Endothelial cell of umbilical vein (primary cell): ENCODE measurements around the gene PPP4C.

Experiments
- CTCF ChIP-seq, 2 donors: IDR thresholded peaks; 1 replicate in 1 of 2; 2 replicates in 1 of 2; pipeline ENCODE4 v1.5.1; 2011; ENCODE audit warnings: low read length in 2 of 2, mild to moderate bottlenecking in 2 of 2, moderate library complexity in 2 of 2, control low read depth in 1 of 2, inconsistent platforms in 1 of 2, low read depth in 1 of 2; ENCODE audit not compliant: insufficient read depth in 1 of 2; ENCODE audit errors: extremely low read depth in 1 of 2
- EZH2 ChIP-seq: IDR thresholded peaks from 2 replicates; pipeline ENCODE4 v1.6.1; 2012; ENCODE audit warnings: borderline replicate concordance, low read depth, mild to moderate bottlenecking, moderate library complexity, low read length, inconsistent platforms; ENCODE audit not compliant: severe bottlenecking
- FOS ChIP-seq: IDR thresholded peaks from 2 replicates; pipeline ENCODE4 v1.6.1; 2011; ENCODE audit warnings: mild to moderate bottlenecking, low read length, moderate library complexity, borderline replicate concordance; ENCODE audit not compliant: insufficient read depth
- GATA2 ChIP-seq: IDR thresholded peaks from 2 replicates; pipeline ENCODE4 v1.7.0; 2011; ENCODE audit warnings: low read depth, mild to moderate bottlenecking, moderate library complexity, mixed read lengths, low read length; ENCODE audit not compliant: insufficient read length, insufficient read depth
- JUN ChIP-seq: IDR thresholded peaks from 2 replicates; pipeline ENCODE4 v1.6.1; 2011; ENCODE audit warnings: borderline replicate concordance, low read depth; ENCODE audit not compliant: insufficient read length, insufficient read depth
- MAX ChIP-seq: IDR thresholded peaks from 2 replicates; pipeline ENCODE4 v1.6.1; 2011; ENCODE audit not compliant: insufficient read depth, insufficient read length
- MYC ChIP-seq: IDR thresholded peaks from one replicate; pipeline ENCODE4 v1.6.1; 2011; ENCODE audit warnings: mild to moderate bottlenecking, low read depth, low read length
- POLR2A ChIP-seq: IDR thresholded peaks from 2 replicates; pipeline ENCODE4 v1.6.1; 2012; ENCODE audit warnings: low read depth, mild to moderate bottlenecking, control low read depth, low read length
- POLR2AphosphoS5 ChIP-seq: IDR thresholded peaks from 2 replicates; pipeline ENCODE4 v1.6.1; 2012; ENCODE audit warnings: low read depth, mild to moderate bottlenecking, control low read depth, low read length, moderate library complexity; ENCODE audit not compliant: insufficient read depth

- TF ChIP-seq POLR2AphosphoS5 (no peak), CTCF (IDR thresholded peaks at IDR 0.05; ENCODE audit: extremely low read depth in 1 of 2, insufficient read depth in 1 of 2, low read depth in 1 of 2, low read length in 2 of 2) (no peak), POLR2A (no peak), JUN (no peak), MAX (no peak), GATA2 (no peak), MYC (no peak), EZH2 (no peak), FOS (no peak)
Measured at GRCh38 chr16:30026449-30026848, 49.3 kb upstream of the PPP4C start.
